Measurements from ENCODE around the gene KCNMA1.

DNA sequence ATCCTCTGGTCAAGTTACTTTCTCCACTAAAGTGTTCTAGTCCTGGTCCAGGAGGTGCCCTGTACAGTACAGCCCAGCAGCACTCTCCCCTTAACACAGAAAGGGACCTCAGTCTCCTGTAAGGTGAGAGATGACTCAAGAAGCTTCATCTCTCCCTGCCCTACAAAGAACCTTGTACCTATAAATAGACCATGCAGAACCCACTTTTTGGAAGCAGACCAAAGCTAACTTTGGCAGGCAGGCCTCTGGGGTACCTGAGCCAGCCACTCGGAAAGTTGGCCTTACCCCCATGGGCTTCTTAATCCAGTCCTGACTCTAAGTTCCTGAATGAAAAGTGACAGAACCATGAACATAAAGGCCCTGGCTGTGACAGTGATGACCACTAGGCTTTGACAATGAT is 454.8 kb downstream of the KCNMA1 start:
- TF ChIP-seq, protein P1, sequence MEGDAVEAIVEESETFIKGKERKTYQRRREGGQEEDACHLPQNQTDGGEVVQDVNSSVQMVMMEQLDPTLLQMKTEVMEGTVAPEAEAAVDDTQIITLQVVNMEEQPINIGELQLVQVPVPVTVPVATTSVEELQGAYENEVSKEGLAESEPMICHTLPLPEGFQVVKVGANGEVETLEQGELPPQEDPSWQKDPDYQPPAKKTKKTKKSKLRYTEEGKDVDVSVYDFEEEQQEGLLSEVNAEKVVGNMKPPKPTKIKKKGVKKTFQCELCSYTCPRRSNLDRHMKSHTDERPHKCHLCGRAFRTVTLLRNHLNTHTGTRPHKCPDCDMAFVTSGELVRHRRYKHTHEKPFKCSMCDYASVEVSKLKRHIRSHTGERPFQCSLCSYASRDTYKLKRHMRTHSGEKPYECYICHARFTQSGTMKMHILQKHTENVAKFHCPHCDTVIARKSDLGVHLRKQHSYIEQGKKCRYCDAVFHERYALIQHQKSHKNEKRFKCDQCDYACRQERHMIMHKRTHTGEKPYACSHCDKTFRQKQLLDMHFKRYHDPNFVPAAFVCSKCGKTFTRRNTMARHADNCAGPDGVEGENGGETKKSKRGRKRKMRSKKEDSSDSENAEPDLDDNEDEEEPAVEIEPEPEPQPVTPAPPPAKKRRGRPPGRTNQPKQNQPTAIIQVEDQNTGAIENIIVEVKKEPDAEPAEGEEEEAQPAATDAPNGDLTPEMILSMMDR (IDR thresholded peaks at IDR 0.05) = no peak
- no peak for TF ChIP-seq POLR2A (IDR thresholded peaks at IDR 0.05)
- peak in 2 of 4 donors; percentile 19 to 24 for TF ChIP-seq POLR2AphosphoS5 (IDR thresholded peaks at IDR 0.05)
